BJ (cell line): ENCODE data around the gene IRF9. TPM values are rescaled to one million over a fixed set of nuclear protein-coding genes. Genes with fewer than 3 reads are reported as not detected.
A peak's percentile ranks its signal among the peaks of the same experiment; 100 is the strongest.

Experiments used
- CTCF ChIA-PET: fragments of 350-600 bp; formaldehyde crosslinking; extraction: SDS; loops from one replicate; lab custom pipeline; 2021; ENCODE audit warnings: antibody characterized with exemption, inconsistent platforms; lab: Yijun Ruan, JAX
- POLR2A ChIA-PET: fragments of 300-600 bp; sonication (Branson Sonifier 250); formaldehyde crosslinking; extraction: SDS; loops from one replicate; lab custom pipeline; 2021; ENCODE audit warnings: antibody characterized with exemption; lab: Charles Lee
- DNase-seq: peaks from one replicate; pipeline ENCODE4 v3.0.0-alpha.2; 2011; ENCODE audit warnings: low read depth
- H3K27me3 ChIP-seq: 2 replicates; pipeline ENCODE4 v1.6.0; 2011; ENCODE audit warnings: low read length; ENCODE audit not compliant: control insufficient read depth, insufficient read depth
- H3K36me3 ChIP-seq: 2 replicates; pipeline ENCODE4 v1.5.1; 2011; ENCODE audit warnings: low read length; ENCODE audit not compliant: control insufficient read depth, insufficient read depth
- H3K4me3 ChIP-seq: 2 replicates; pipeline ENCODE4 v1.5.1; 2011; ENCODE audit warnings: low read depth, mild to moderate bottlenecking, control low read depth, low read length
- CTCF ChIP-seq: IDR thresholded peaks from 2 replicates; pipeline ENCODE4 v1.5.1; 2011; ENCODE audit warnings: low read depth, mild to moderate bottlenecking, control low read depth, inconsistent platforms, low read length, moderate library complexity; ENCODE audit not compliant: insufficient read depth
- polyA plus RNA-seq: library from polyadenylated mRNA; depleted of rRNA; stranded (reverse); fragments of >200 nt; gene quantifications from 2 replicates; pipeline ENCODE4 v1.2.3, GENCODE V29; 2011

IRF9 gene
- polyA plus RNA-seq, 1 experiment = 107 TPM

GRCh38 chr14:24185741-24186140 lies 24.7 kb downstream of the IRF9 start:
- TF ChIP-seq CTCF = no peak
- ChIA-PET CTCF (interaction anchor here (1.2 to 1.6 kb wide), 3 partner anchors 25 to 128 kb away, joined by 3 to 4 read pairs (median 4); partner anchors contain the start of gene IRF9), POLR2A (no interaction called here)
- no peaks in the 10 kb centered on the region for H3K27me3 ChIP-seq
- H3K4me3 ChIP-seq = no peak overlapping the region
- no peak for DNase-seq
- H3K36me3 ChIP-seq = peaks cover 42% of the 10 kb centered on the region

GRCh38 chr14:24186831-24187538 lies 25.9 kb downstream of the IRF9 start:
- Histone ChIP-seq H3K4me3 (no peak overlapping the region), H3K27me3 (no peaks in the 10 kb centered on the region), H3K36me3 (peaks cover 35% of the 10 kb centered on the region)
- ChIA-PET POLR2A (no interaction called here), CTCF (interaction anchor here (1.0 to 2.7 kb wide), 2 partner anchors 26 to 129 kb away, joined by 4 to 18 read pairs; partner anchors contain the start of gene IRF9)
- DNase-seq = no peak
- TF ChIP-seq CTCF = no peak

GRCh38 chr14:24187539-24187915 lies 26.5 kb downstream of the IRF9 start:
- Histone ChIP-seq H3K36me3 (peaks cover 34% of the 10 kb centered on the region), H3K4me3 (peak overlapping the region; percentile 70; the same call in 1 of the 2 replicates), H3K27me3 (no peaks in the 10 kb centered on the region)
- ChIA-PET CTCF (interaction anchor here (1.0 to 2.7 kb wide), 3 partner anchors 26 to 129 kb away, joined by 4 to 18 read pairs (median 5); partner anchors contain the start of genes EMC9 and IRF9), POLR2A (no interaction called here)
- no peak for TF ChIP-seq CTCF
- no peak for DNase-seq

- Histone ChIP-seq H3K36me3 (peaks cover 32% of the 10 kb centered on the region), H3K27me3 (no peaks in the 10 kb centered on the region), H3K4me3 (peak within 1 kb of the TSS; percentile 70)
- DNase-seq = peak; percentile 79
- POLR2A ChIA-PET = no interaction called here
- no peak for TF ChIP-seq CTCF
- CTCF ChIA-PET = interaction anchor here (0.7 to 2.7 kb wide), 6 partner anchors 9 to 145 kb away, joined by 3 to 18 read pairs (median 4); partner anchors contain the start of genes EMC9, IRF9 and PSME1
Measured at GRCh38 chr14:24188251-24189058, 27.4 kb downstream of the IRF9 start, which contains the start of gene IPO4. Gene IPO4 (minus strand): TSS chr14:24188816. CDS start chr14:24188787, 29 bp downstream.

GRCh38 chr14:24189059-24189375 lies 28.0 kb downstream of the IRF9 start:
- peaks cover 30% of the 10 kb centered on the region for H3K36me3 ChIP-seq
- TF ChIP-seq CTCF = no peak
- ChIA-PET CTCF (interaction anchor here (0.7 to 2.7 kb wide), 5 partner anchors 28 to 144 kb away, joined by 3 to 18 read pairs (median 5); partner anchors contain the start of genes EMC9, IRF9 and PSME1), POLR2A (no interaction called here)
- H3K27me3 ChIP-seq = no peaks in the 10 kb centered on the region
- no peak overlapping the region for H3K4me3 ChIP-seq
- no peak for DNase-seq
